NK-92 (cell line): Measurements from ENCODE around the gene GRM1.

Experiments used
- DNase-seq: peaks from one replicate; lab custom pipeline; 2025; ENCODE audit not compliant: unreplicated experiment; lab: John Stamatoyannopoulos, UW

Gene GRM1

DNA sequence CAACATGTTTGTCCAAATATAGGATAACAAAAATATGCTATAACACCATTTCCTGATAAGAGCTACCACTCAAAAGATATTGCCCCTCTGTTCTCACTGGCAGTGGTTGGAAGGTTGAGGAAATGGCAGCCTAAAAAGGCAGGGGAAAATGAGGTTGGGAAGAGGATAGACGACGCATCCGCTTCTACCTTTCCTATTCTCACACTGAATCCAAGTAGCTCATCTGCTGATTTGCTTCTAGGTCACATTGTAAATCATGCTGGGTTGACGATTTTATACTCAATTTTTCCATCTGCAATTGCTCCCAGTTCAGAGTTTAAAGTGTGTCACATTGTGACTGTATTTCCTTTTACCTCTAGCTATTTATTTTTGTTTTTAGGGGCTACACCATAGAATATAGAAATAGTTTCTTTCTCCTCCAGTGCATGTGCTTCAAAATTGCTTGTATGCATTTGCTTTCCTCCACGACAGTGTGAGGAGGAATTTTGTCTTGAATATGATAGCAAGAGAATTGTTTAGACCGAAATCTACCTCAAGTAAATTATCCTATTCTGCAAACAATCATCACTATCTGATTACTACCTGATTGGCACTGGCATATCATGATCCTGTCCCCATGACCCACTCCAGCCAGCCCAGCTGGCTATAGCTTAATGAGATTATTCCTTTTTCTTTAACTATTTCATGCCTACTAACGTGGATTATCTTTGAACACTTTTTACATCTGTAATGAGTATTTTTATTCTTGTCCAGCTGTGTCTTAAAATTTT, 335.2 kb downstream of the GRM1 start:
- no peak for DNase-seq

GRCh38 chr6:146364816-146365594, 336.1 kb downstream of the GRM1 start:
- no peak for DNase-seq

DNA sequence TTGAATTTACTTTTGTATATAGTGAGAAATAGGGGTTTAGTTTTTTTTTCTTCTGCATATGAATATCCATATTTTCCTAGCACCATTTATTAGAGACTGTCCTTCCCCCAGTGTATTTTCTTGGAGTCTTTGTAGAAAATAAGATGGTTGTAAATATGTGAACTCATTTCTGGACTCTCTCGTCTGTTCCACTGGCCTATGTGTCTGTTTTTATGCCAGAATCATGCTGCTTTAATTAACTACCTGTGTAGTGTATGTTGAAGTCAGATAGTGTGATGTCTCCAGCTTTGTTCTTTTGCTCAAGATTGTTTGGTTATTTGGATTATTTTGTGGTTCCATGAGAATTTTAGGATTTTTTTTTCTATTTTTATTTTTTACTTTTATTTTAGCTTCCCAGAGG, 338.2 kb downstream of the GRM1 start:
- DNase-seq, result no peak

DNA sequence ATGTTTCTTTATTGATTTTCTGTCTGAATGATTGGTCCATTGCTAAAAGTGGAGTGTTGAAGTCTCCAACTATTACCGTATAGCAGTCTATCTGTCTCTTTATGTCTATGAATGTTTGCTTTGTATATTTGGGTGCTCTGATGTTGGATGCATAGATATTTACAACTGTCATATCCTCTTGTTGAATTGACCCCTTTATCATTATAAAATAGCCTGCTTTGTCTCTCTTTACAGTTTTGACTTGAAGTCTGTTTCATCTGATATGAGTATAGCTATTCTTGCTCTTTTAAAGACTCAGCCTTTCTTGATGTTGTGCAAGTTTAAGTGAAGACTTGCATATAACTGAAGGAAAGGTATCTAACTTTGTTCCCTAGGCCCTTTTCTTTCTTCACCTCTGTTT, 341.0 kb downstream of the GRM1 start:
- no peak for DNase-seq

DNA sequence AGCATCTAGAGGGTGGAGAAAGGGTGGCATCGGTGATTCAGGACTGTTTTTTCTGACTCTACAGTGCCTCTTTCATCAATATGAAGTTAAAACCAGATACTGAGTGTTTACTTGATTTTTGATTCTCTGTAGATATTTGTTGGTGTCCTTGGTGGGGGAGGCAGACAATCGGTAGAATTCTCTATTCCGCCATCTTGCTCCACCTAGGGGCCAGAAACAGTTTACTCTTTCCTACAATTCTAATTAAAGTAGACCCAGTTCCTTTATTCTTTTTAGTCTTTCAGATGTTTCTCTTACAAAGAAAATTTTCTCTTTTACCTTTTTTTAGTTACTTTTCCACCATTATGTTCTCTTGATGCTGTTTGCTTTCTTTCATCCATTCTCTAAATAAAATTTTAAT, 352.6 kb downstream of the GRM1 start:
- no peak for DNase-seq

GRCh38 chr6:146388736-146389364, 360.0 kb downstream of the GRM1 start:
- DNase-seq, result no peak

GRCh38 chr6:146389740-146390139, 360.9 kb downstream of the GRM1 start:
- DNase-seq, result no peak

- no peak for DNase-seq
These were observed 368.8 kb downstream of the GRM1 start for GRCh38 chr6:146397638-146398037.

DNA sequence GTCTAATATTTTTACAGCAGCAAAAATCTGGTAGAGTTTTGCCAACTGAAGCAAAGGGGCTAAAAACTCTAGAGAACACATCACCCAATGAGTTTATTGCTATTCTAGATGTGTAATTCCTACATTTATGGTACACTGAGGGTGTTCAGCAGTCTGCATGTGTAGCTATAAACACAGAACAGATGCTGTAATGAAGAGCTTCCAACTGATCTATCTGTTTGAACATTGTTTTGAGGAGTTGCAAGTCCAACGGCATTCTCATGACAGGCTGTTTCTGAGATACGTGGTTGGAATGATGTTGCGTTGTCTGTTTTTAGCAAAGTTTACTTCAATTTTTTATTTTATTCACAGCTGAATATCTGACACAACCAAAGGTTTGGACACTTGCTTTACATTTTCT, 373.6 kb downstream of the GRM1 start:
- DNase-seq, result no peak

- DNase-seq, result no peak
These were observed 379.7 kb downstream of the GRM1 start for GRCh38 chr6:146408583-146408982.

GRCh38 chr6:146410851-146411595, 382.2 kb downstream of the GRM1 start:
- no peak for DNase-seq

DNA sequence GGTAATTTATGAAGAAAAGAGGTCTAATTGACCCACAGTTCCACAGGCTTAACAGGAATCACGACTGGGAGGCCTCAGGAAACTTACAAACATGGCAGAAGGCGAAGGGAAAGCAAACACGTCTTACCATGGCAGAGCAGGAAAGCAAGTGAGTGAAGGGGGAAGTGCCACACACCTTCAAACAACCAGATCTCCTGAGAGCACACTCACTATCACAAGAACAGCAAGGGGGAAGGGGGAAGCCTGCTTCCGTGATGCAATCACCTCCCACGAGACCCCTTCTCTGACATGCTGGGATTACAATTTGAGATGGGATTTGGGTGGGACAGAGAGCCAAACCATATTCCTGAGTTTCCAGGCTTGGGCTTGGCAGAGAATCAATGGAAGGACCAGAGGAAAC, 390.7 kb downstream of the GRM1 start:
- DNase-seq, result no peak

- no peak for DNase-seq
These were observed 391.4 kb downstream of the GRM1 start for GRCh38 chr6:146420255-146420654.

DNA sequence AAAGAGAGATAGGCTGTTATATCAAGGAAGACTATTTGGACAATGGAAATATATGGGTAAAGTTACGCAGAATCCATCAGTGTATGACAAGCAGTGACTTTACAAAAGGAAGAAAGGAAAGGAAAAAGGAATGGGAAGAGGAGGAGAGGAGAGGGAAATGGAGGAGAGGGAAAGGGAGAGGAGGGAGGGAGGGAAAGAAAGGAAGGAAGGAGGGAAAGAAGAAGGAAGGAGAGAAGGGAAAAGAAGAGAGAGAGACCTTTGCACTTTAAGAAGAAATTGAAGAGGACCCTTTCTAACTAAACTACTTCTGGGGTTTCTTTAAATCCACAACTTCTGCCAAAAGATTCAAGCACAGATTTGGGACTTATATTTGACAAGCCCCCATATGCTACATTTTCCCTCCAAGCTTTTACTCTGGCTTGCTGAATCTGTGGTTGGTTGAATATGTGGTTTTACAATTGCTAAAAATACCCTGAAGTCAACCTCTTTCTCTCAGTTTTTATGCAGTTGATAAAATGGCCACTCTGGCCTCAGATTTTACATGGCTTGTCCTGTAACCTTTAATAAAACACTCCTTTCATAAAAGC, 394.0 kb downstream of the GRM1 start:
- no peak for DNase-seq

DNA sequence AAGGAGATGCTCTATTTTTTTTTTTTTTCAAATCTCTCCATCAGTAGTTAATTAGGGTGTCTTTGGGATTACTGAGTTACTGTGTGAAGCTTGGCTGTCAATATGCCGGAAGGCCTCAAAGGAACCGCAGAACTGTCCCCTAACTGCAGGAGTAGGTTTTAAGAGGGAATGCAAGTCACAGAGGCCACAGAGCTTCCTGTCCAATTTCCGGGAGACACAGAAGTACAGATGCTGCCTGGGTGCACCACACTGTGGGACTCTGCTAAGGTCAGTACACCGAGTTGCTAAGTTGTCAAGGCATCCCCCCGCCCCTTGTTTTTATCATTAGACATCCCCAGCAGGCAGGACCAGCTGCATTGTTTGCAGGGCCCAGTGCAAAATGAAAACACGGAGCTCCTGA, 394.6 kb downstream of the GRM1 start:
- no peak for DNase-seq

DNA sequence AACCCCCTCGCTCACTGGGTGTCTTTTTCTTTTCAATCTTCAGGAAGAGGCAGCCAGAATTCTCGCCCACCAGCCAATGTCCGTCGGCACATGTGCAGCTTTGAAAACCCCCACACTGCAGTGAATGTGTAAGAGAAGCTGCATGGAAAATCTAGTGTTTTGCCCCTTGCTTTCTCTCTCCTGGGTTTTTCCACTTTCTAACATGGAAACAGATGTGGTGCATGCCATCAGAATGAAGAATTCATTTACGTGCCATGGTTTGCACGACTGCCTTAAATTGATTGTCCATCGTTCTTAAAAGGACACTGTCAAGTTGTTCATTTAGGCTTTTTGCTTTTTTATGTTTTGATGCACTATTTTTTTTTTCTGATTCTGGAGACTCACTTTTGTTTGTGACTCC, 397.7 kb downstream of the GRM1 start:
- no peak for DNase-seq

GRCh38 chr6:146429831-146430230, 401.0 kb downstream of the GRM1 start:
- no peak for DNase-seq

DNA sequence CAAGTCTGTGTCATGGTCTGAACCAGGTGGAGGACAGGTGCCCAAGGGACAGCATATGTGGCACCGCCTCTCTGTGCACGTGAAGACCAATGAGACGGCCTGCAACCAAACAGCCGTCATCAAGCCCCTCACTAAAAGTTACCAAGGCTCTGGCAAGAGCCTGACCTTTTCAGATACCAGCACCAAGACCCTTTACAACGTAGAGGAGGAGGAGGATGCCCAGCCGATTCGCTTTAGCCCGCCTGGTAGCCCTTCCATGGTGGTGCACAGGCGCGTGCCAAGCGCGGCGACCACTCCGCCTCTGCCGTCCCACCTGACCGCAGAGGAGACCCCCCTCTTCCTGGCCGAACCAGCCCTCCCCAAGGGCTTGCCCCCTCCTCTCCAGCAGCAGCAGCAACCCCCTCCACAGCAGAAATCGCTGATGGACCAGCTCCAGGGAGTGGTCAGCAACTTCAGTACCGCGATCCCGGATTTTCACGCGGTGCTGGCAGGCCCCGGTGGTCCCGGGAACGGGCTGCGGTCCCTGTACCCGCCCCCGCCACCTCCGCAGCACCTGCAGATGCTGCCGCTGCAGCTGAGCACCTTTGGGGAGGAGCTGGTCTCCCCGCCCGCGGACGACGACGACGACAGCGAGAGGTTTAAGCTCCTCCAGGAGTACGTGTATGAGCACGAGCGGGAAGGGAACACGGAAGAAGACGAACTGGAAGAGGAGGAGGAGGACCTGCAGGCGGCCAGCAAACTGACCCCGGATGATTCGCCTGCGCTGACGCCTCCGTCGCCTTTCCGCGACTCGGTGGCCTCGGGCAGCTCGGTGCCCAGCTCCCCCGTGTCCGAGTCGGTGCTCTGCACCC, 405.2 kb downstream of the GRM1 start:
- DNase-seq, result no peak

- DNase-seq, result no peak
These were observed 406.0 kb downstream of the GRM1 start for GRCh38 chr6:146434732-146435390.

- no peak for DNase-seq
These were observed 413.0 kb downstream of the GRM1 start for GRCh38 chr6:146441907-146442306.
